GM23338 (cell line): ENCODE data around the gene ZCCHC2. TPM values are rescaled to one million over a fixed set of nuclear protein-coding genes. Genes with fewer than 3 reads are reported as not detected.

Experiments used
- ATAC-seq: fragments of 200-7000 bp; cut with Tn5 transposase; 3 replicates; pipeline ENCODE4 v1.9.1; 2020
- DNase-seq: peaks from one replicate; pipeline ENCODE4 v3.0.0-alpha.2; 2015; ENCODE audit warnings: low spot score
- H2AFZ ChIP-seq: fragments of 200-600 bp; sonication (generic); 2 replicates; pipeline ENCODE4 v1.8.0; 2016; ENCODE audit warnings: antibody characterized with exemption, mild to moderate bottlenecking, moderate library complexity
- H3F3A ChIP-seq: fragments of 200-600 bp; sonication (generic); replicated peaks from 2 replicates; pipeline ENCODE4 v1.8.0; 2017; ENCODE audit warnings: antibody characterized with exemption, mixed run types, low read depth
- H3K27ac ChIP-seq: fragments of 200-600 bp; sonication (generic); 2 replicates; pipeline ENCODE4 v1.6.1; 2016; ENCODE audit warnings: low read depth
- H3K27me3 ChIP-seq: fragments of 200-600 bp; sonication (generic); 2 replicates; pipeline ENCODE4 v1.8.0; 2016; ENCODE audit warnings: mild to moderate bottlenecking, mixed run types, moderate library complexity; ENCODE audit not compliant: insufficient read depth
- H3K36me3 ChIP-seq: fragments of 200-600 bp; sonication (generic); 2 replicates; pipeline ENCODE4 v1.8.0; 2016; ENCODE audit warnings: mild to moderate bottlenecking; ENCODE audit not compliant: insufficient read depth
- H3K4me1 ChIP-seq: fragments of 200-600 bp; sonication (generic); 2 replicates; pipeline ENCODE4 v1.8.0; 2016; ENCODE audit warnings: mild to moderate bottlenecking, moderate library complexity; ENCODE audit not compliant: insufficient read depth
- H3K4me2 ChIP-seq: fragments of 200-600 bp; sonication (generic); 2 replicates; pipeline ENCODE4 v1.7.1; 2017; ENCODE audit warnings: mixed run types
- H3K4me3 ChIP-seq: fragments of 200-600 bp; sonication (generic); 2 replicates; pipeline ENCODE4 v1.6.1; 2016; ENCODE audit warnings: mixed run types
- H3K79me2 ChIP-seq: fragments of 200-600 bp; sonication (generic); replicated peaks from 2 replicates; pipeline ENCODE4 v1.8.0; 2017; ENCODE audit warnings: mild to moderate bottlenecking; ENCODE audit not compliant: insufficient read depth
- H3K9me2 ChIP-seq: fragments of 200-600 bp; sonication (generic); 2 replicates; pipeline ENCODE4 v1.8.0; 2017; ENCODE audit not compliant: insufficient read depth
- H4K20me1 ChIP-seq: fragments of 200-600 bp; sonication (generic); replicated peaks from 2 replicates; pipeline ENCODE4 v1.8.0; 2017; ENCODE audit warnings: mild to moderate bottlenecking; ENCODE audit not compliant: insufficient read depth
- H3K27ac Mint-ChIP-seq: 2 replicates; pipeline ENCODE4 v1.8.0; 2020; ENCODE audit warnings: inconsistent platforms, mild to moderate bottlenecking, moderate library complexity, mixed read lengths
- H3K27me3 Mint-ChIP-seq: 3 replicates; pipeline ENCODE4 v1.8.0; 2022; ENCODE audit warnings: low read depth, mild to moderate bottlenecking, moderate library complexity, mixed read lengths, inconsistent platforms; ENCODE audit not compliant: insufficient read depth, poor library complexity
- H3K36me3 Mint-ChIP-seq: 3 replicates; pipeline ENCODE4 v1.8.0; 2021; ENCODE audit warnings: low read depth, mild to moderate bottlenecking, inconsistent platforms, moderate library complexity, mixed read lengths
- H3K4me1 Mint-ChIP-seq: 3 replicates; pipeline ENCODE4 v1.8.0; 2020; ENCODE audit warnings: mild to moderate bottlenecking, inconsistent platforms, mixed read lengths
- H3K4me3 Mint-ChIP-seq: 3 replicates; pipeline ENCODE4 v1.8.0; 2021; ENCODE audit warnings: moderate library complexity, mild to moderate bottlenecking, inconsistent platforms, mixed read lengths
- H3K9me3 Mint-ChIP-seq: 3 replicates; pipeline ENCODE4 v1.8.0; 2020; ENCODE audit warnings: moderate library complexity, mild to moderate bottlenecking, inconsistent platforms, mixed read lengths
- CREB1 ChIP-seq: fragments of 250-450 bp; sonication (Bioruptor Pico); IDR thresholded peaks from 2 replicates; pipeline ENCODE4 v1.5.0; 2020; ENCODE audit warnings: low read depth, mild to moderate bottlenecking, moderate library complexity
- ETS1 ChIP-seq: IDR thresholded peaks from 2 replicates; pipeline ENCODE4 v1.6.1; 2016; ENCODE audit warnings: antibody characterized with exemption
- NANOG ChIP-seq: IDR thresholded peaks from 2 replicates; pipeline ENCODE4 v1.6.1; 2016; ENCODE audit warnings: antibody characterized with exemption, borderline replicate concordance
- POLR2AphosphoS5 ChIP-seq: IDR thresholded peaks from 2 replicates; pipeline ENCODE4 v1.6.1; 2016; ENCODE audit warnings: antibody characterized with exemption, low read depth
- STAT1 ChIP-seq: IDR thresholded peaks from one replicate; pipeline ENCODE4 v1.6.1; 2016; ENCODE audit warnings: antibody characterized with exemption; ENCODE audit not compliant: unreplicated experiment
- ZNF331 ChIP-seq: fragments of 250-450 bp; sonication (Bioruptor Pico); IDR thresholded peaks from 2 replicates; pipeline ENCODE4 v1.5.0; 2020; ENCODE audit warnings: low read depth, mild to moderate bottlenecking, moderate library complexity
- ZNF462 ChIP-seq: fragments of 250-450 bp; sonication (Bioruptor Pico); IDR thresholded peaks from 2 replicates; pipeline ENCODE4 v1.5.0; 2020; ENCODE audit warnings: mild to moderate bottlenecking, moderate library complexity
- polyA plus RNA-seq: library from polyadenylated mRNA; unstranded; fragments of >200 nt; fragmentation: Nextera tagmentation; extraction: Ambion mirVana; gene quantifications from 2 replicates; pipeline ENCODE4 v1.2.1, GENCODE V29; 2016
- total RNA-seq: library from RNA; depleted of rRNA; stranded (reverse); fragments of >200 nt; shearing (Covaris generic); gene quantifications from 2 replicates; pipeline ENCODE4 v1.2.3, GENCODE V29; 2014

The ZCCHC2 gene
- total and polyA plus RNA-seq, 2 experiments from 2014 or later = 5.4 to 15.4 TPM

GRCh38 chr18:62518460-62519375 is 4.1 kb upstream of the ZCCHC2 start (continued):
- TF ChIP-seq ZNF462 (CRISPR knock-in tag) (no peak), NANOG (no peak)

- H3K9me3 Mint-ChIP-seq = peaks cover 3% of the 10 kb centered on the region; the same call in 1 of the 3 replicates
- Histone ChIP-seq H3K4me3 (no peak overlapping the region), H3K4me1 (0 out of 2 replicates have a peak, but pooled peaks cover 3% of the 10 kb centered on the region), H2AFZ (no peak overlapping the region), H3K4me2 (no peak overlapping the region), H3K27me3 (peaks cover 24% of the 10 kb centered on the region), H3K79me2 (no peaks in the 10 kb centered on the region), H3K36me3 (no peaks in the 10 kb centered on the region), H3F3A (no peaks in the 10 kb centered on the region), H3K27ac (no peak overlapping the region), H4K20me1 (peaks cover 6% of the 10 kb centered on the region; the same call in 1 of the 2 replicates), H3K9me2 (no peaks in the 10 kb centered on the region)
- DNase-seq (no peak), ATAC-seq (no peak)
- no peak overlapping the region for H3K27ac Mint-ChIP-seq
- peaks cover 6% of the 10 kb centered on the region; the same call in 2 of the 3 replicates for H3K4me1 Mint-ChIP-seq
- H3K27me3 Mint-ChIP-seq = peaks cover 14% of the 10 kb centered on the region
- H3K36me3 Mint-ChIP-seq = peaks cover 3% of the 10 kb centered on the region; the same call in 1 of the 3 replicates
- no peak overlapping the region for H3K4me3 Mint-ChIP-seq
- no peak for TF ChIP-seq ETS1
- TF ChIP-seq STAT1 = no peak
- TF ChIP-seq POLR2AphosphoS5 = no peak
- no peak for TF ChIP-seq NANOG
- no peak for TF ChIP-seq ZNF462 (CRISPR knock-in tag)
- no peak for TF ChIP-seq ZNF331 (CRISPR knock-in tag)
- TF ChIP-seq CREB1 = no peak
Observed at GRCh38 chr18:62519684-62520083, 3.1 kb upstream of the ZCCHC2 start.
